K562 (cell line): ENCODE data around the gene PIK3R2. TPM values are rescaled to one million over a fixed set of nuclear protein-coding genes. Genes with fewer than 3 reads are reported as not detected.

Experiments
- ATAC-seq: fragments of 200-7000 bp; cut with Tn5 transposase; 3 replicates; pipeline ENCODE4 v1.9.1; 2020; ENCODE audit warnings: moderate library complexity
- BruUV-seq: library from RNA; stranded (reverse); fragments of 400-500 nt; replicated peaks from 2 replicates; lab custom pipeline; 2021; lab: Mats Ljungman, UMichigan
- CTCF ChIA-PET: fragments of 300-600 bp; formaldehyde crosslinking; extraction: SDS; loops from one replicate; lab custom pipeline; 2021; ENCODE audit warnings: low intra/inter-chr PET ratio; lab: Yijun Ruan, JAX
- POLR2A ChIA-PET: fragments of 300-600, 350-650 bp; sonication (Branson Sonifier 250); formaldehyde crosslinking; extraction: SDS; loops from one replicate; lab custom pipeline; 2021; ENCODE audit warnings: antibody characterized with exemption, inconsistent platforms; lab: Yijun Ruan, JAX
- DNase-seq, 4 experiments: peaks; one replicate each; pipeline versions ENCODE4 v3.0.0 to v3.0.0-alpha.2; 2011 to 2018; ENCODE audit warnings: low spot score in 3 of 4, mixed read lengths in 3 of 4; ENCODE audit errors: extremely low read depth in 1 of 4
- FAIRE-seq: peaks from 2 replicates; lab custom pipeline; 2011; peaks lifted over from hg19 to GRCh38; lab: Jason Lieb, UNC
- H2AFZ ChIP-seq: 2 replicates; pipeline ENCODE4 v1.6.0; 2011; ENCODE audit warnings: low read depth, low read length, control low read depth, inconsistent platforms
- H3K27ac ChIP-seq: fragments of 200-600 bp; 3 replicates; pipeline ENCODE4 v1.8.0; 2011; ENCODE audit warnings: low read depth, mild to moderate bottlenecking, control low read depth, inconsistent platforms, low read length, moderate library complexity, mixed read lengths; ENCODE audit errors: extremely low read depth
- H3K27me3 ChIP-seq, 2 experiments: fragments of 300-600 bp in 1 of 2; 2 replicates in 1 of 2; 3 replicates in 1 of 2; pipeline versions ENCODE4 v1.6.0 to v1.8.0; 2011; ENCODE audit warnings: inconsistent platforms in 2 of 2, low read length in 2 of 2, mild to moderate bottlenecking in 1 of 2, mixed read lengths in 1 of 2, moderate library complexity in 1 of 2; ENCODE audit not compliant: control insufficient read depth in 2 of 2, insufficient read depth in 2 of 2
- H3K36me3 ChIP-seq: fragments of 300-600 bp; 3 replicates; pipeline ENCODE4 v1.8.0; 2011; ENCODE audit warnings: mild to moderate bottlenecking, low read length, inconsistent platforms; ENCODE audit not compliant: control insufficient read depth, insufficient read depth
- H3K4me1 ChIP-seq, 2 experiments: fragments of 200-600 bp in 1 of 2; replicated peaks in 1 of 2; 2 replicates in 1 of 2; 3 replicates in 1 of 2; pipeline versions ENCODE4 v1.5.1 to v1.8.0; 2011; ENCODE audit warnings: inconsistent platforms in 2 of 2, low read length in 2 of 2, mild to moderate bottlenecking in 1 of 2, mixed read lengths in 1 of 2, moderate library complexity in 1 of 2; ENCODE audit not compliant: control insufficient read depth in 2 of 2, insufficient read depth in 2 of 2
- H3K4me2 ChIP-seq: 2 replicates; pipeline ENCODE4 v1.6.1; 2011; ENCODE audit warnings: low read length, control low read depth, inconsistent platforms, mixed read lengths; ENCODE audit not compliant: insufficient read depth
- H3K4me3 ChIP-seq: fragments of 200-600 bp; sonication (generic), shearing (Covaris generic); 2 replicates; pipeline ENCODE4 v1.5.1; 2016; ENCODE audit warnings: control low read depth, inconsistent platforms
- H3K79me2 ChIP-seq: fragments of 200-600 bp; 3 replicates; pipeline ENCODE4 v1.8.0; 2011; ENCODE audit warnings: low read length, inconsistent platforms; ENCODE audit not compliant: control insufficient read depth, insufficient read depth
- H3K9ac ChIP-seq, 2 experiments: 2 replicates each; pipeline versions ENCODE4 v1.6.0 to v1.6.1; 2011; ENCODE audit warnings: low read depth in 2 of 2, low read length in 2 of 2, control low read depth in 1 of 2, inconsistent platforms in 1 of 2, mild to moderate bottlenecking in 1 of 2, mixed read lengths in 1 of 2; ENCODE audit not compliant: insufficient read depth in 1 of 2
- H3K9me1 ChIP-seq: one replicate; pipeline ENCODE4 v1.6.0; 2011; ENCODE audit warnings: inconsistent platforms, mild to moderate bottlenecking, low read length, moderate library complexity; ENCODE audit not compliant: control insufficient read depth, insufficient read depth
- H3K9me3 ChIP-seq: replicated peaks from 2 replicates; pipeline ENCODE4 v1.5.1; 2011; ENCODE audit warnings: low read depth, low read length, inconsistent platforms; ENCODE audit not compliant: control insufficient read depth, insufficient read depth
- H4K20me1 ChIP-seq: replicated peaks from 2 replicates; pipeline ENCODE4 v1.6.1; 2011; ENCODE audit warnings: low read length, inconsistent platforms, mixed read lengths; ENCODE audit not compliant: control insufficient read depth, insufficient read depth
- FOSL1 ChIP-seq: fragments of 200-800 bp; sonication (Bioruptor generic); conservative IDR thresholded peaks from 2 replicates; pipeline ENCODE4 v1.6.1; 2016; ENCODE audit warnings: missing genetic modification characterization, missing compliant biosample characterization
- MXI1 ChIP-seq: IDR thresholded peaks from 2 replicates; pipeline ENCODE4 v1.6.1; 2011; ENCODE audit warnings: low read depth, mild to moderate bottlenecking, improper control_type of control experiment, low read length
- MYBL2 ChIP-seq, 2 experiments: fragments of 450-650 bp in 1 of 2; sonication (generic) in 1 of 2; formaldehyde crosslinking in 1 of 2; IDR thresholded peaks; 2 replicates each; pipeline versions ENCODE4 v1.6.1 to v1.8.1; 2017 to 2022; ENCODE audit warnings: borderline replicate concordance in 1 of 2, inconsistent platforms in 1 of 2, low read depth in 1 of 2, mild to moderate bottlenecking in 1 of 2, missing genetic modification reagents in 1 of 2, moderate library complexity in 1 of 2
- NFRKB ChIP-seq: fragments of 450-650 bp; IDR thresholded peaks from 2 replicates; pipeline ENCODE4 v1.6.1; 2016; ENCODE audit warnings: low read depth
- PCBP2 ChIP-seq: fragments of 200-400 bp; formaldehyde crosslinking; IDR thresholded peaks from 2 replicates; pipeline ENCODE4 v1.6.1; 2018; ENCODE audit warnings: low read length, low read depth, mild to moderate bottlenecking, moderate library complexity; ENCODE audit not compliant: poor library complexity, severe bottlenecking
- PKNOX1 ChIP-seq: fragments of 450-650 bp; IDR thresholded peaks from 2 replicates; pipeline ENCODE4 v1.6.1; 2016
- POLR2B ChIP-seq: fragments of 450-650 bp; IDR thresholded peaks from 2 replicates; pipeline ENCODE4 v1.6.1; 2018; ENCODE audit warnings: low read depth; ENCODE audit not compliant: partially characterized antibody
- RBM15 ChIP-seq: fragments of 200-400 bp; formaldehyde crosslinking; IDR thresholded peaks from 2 replicates; pipeline ENCODE4 v1.6.1; 2018; ENCODE audit warnings: mild to moderate bottlenecking, low read length, moderate library complexity; ENCODE audit not compliant: insufficient read depth
- RUNX1 ChIP-seq: sonication (generic); IDR thresholded peaks from 2 replicates; pipeline ENCODE4 v1.6.1; 2016; ENCODE audit warnings: antibody characterized with exemption, low read depth
- SMARCE1 ChIP-seq: fragments of 450-650 bp; IDR thresholded peaks from 2 replicates; pipeline ENCODE4 v1.7.1; 2016; ENCODE audit warnings: mild to moderate bottlenecking
- SPI1 ChIP-seq: IDR thresholded peaks from 2 replicates; pipeline ENCODE4 v1.6.1; 2011; ENCODE audit warnings: low read depth, low read length, control low read depth, borderline replicate concordance
- STAT5A ChIP-seq: IDR thresholded peaks from 2 replicates; pipeline ENCODE4 v1.6.1; 2012; ENCODE audit warnings: low read length, inconsistent platforms, borderline replicate concordance
- STAT5B ChIP-seq: fragments of 250-450 bp; sonication (Bioruptor Pico); IDR thresholded peaks from 2 replicates; pipeline ENCODE4 v1.8.0; 2021; ENCODE audit warnings: mild to moderate bottlenecking, inconsistent platforms
- ZBTB1 ChIP-seq: sonication (generic); formaldehyde crosslinking; IDR thresholded peaks from 2 replicates; pipeline ENCODE4 v1.8.1; 2023; ENCODE audit warnings: missing genetic modification reagents, low read depth, mild to moderate bottlenecking, borderline replicate concordance
- ZBTB11 ChIP-seq, 3 experiments: fragments of 200-800 bp in 1 of 3; fragments of 250-450 bp in 1 of 3; fragments of 450-650 bp in 1 of 3; sonication (Bioruptor Pico) in 1 of 3; sonication (Bioruptor generic) in 1 of 3; formaldehyde crosslinking in 1 of 3; IDR thresholded peaks; 2 replicates each; pipeline versions ENCODE4 v1.6.1 to v1.8.0; 2016 to 2022; ENCODE audit warnings: mild to moderate bottlenecking in 2 of 3, missing genetic modification characterization in 2 of 3, missing compliant biosample characterization in 1 of 3, moderate library complexity in 1 of 3
- ZNF253 ChIP-seq: fragments of 250-450 bp; sonication (Bioruptor Pico); conservative IDR thresholded peaks from 2 replicates; pipeline ENCODE4 v1.6.1; 2021; ENCODE audit warnings: mild to moderate bottlenecking
- WGBS: fragments of 100-300 bp; shearing (Covaris generic); methylation state at CpG from one replicate; pipeline ENCODE4 v1.1.6; 2016; ENCODE audit warnings: low coverage, mixed read lengths; ENCODE audit not compliant: insufficient coverage; ENCODE audit errors: missing lambda C conversion rate; 5-methylcytosine and 5-hydroxymethylcytosine counted together
- in situ Hi-C: fragments of 300-500 bp; cut with MboI; formaldehyde crosslinking; loops from 4 replicates; pipeline ENCODE4 v1.15.0; 2018; ENCODE audit warnings: inconsistent platforms, mixed read lengths
- intact Hi-C: fragments of 100-400 bp; cut with micrococcal nuclease; formaldehyde crosslinking; loops from 2 replicates; pipeline ENCODE4 v1.14.2; 2022
- polyA plus RNA-seq, 8 experiments: library from polyadenylated mRNA; depleted of rRNA in 4 of 8; stranded (reverse) in 5 of 8; unstranded in 3 of 8; fragments of >200 nt; fragmentation: Nextera tagmentation in 2 of 8; fragmentation: Illumina TruSeq in 1 of 8; extraction: Ambion mirVana in 2 of 8; extraction: Trizol in 1 of 8; gene quantifications; 2 replicates each; pipeline versions ENCODE4 v1.2.1 to v1.2.3, GENCODE V29; 2011 to 2014; ENCODE audit warnings: inconsistent platforms in 1 of 8, missing spikeins in 1 of 8
- total RNA-seq, 7 experiments: library from RNA; depleted of rRNA in 6 of 7; stranded (reverse); fragments of >200 nt in 6 of 7; fragmentation: Illumina TruSeq in 2 of 7; extraction: Trizol in 2 of 7; gene quantifications; 2 replicates each; pipeline versions ENCODE4 v1.2.1 to v1.2.3, GENCODE V29; 2011 to 2021; ENCODE audit warnings: low replicate concordance in 1 of 7

PIK3R2 gene
- total and polyA plus RNA-seq, 9 of the 15 experiments (the other 6 are each of a cell fraction or from before 2014, with no cell fraction given), result 0.39 to 37.9 (median 5.3) TPM

- Histone ChIP-seq H3K4me3 (no peak overlapping the region), H3K4me1 (peaks cover 3 to 17% of the 10 kb centered on the region in 2 experiments; a peak in 3 of 5 replicates), H3K36me3 (no peaks in the 10 kb centered on the region), H3K27ac (no peak overlapping the region), H4K20me1 (no peaks in the 10 kb centered on the region), H3K9ac (peak overlapping the region; percentile 11 to 22; a peak in 2 of 4 replicates), H3K27me3 (no peaks in the 10 kb centered on the region; a peak in 1 of 5 replicates), H3K9me3 (no peaks in the 10 kb centered on the region), H3K4me2 (no peak overlapping the region), H3K9me1 (no peaks in the 10 kb centered on the region), H2AFZ (peak overlapping the region; percentile 73), H3K79me2 (no peaks in the 10 kb centered on the region)
- CTCF ChIA-PET, result no interaction called here
- no TSS peak for BruUV-seq
- DNase-seq, result no peak
- intact Hi-C loops (no loop called here), in situ Hi-C loops (loop anchor here (5.0 kb wide), 1 partner anchor 187 kb away; no protein-coding TSS in a partner anchor)
- WGBS, result 44% methylated on average over 7 of the region's 7 CpGs
- peak; percentile 58 for ATAC-seq
- no peak for FAIRE-seq
- POLR2A ChIA-PET, result interaction anchor here (1.0 kb wide), 2 partner anchors 9 to 10 kb away, joined by 4 to 5 read pairs; no protein-coding TSS in a partner anchor
- no peak for TF ChIP-seq MYBL2 (IDR thresholded peaks at IDR 0.05; ENCODE audit: low read depth)
- TF ChIP-seq MYBL2 (CRISPR knock-in tag; IDR thresholded peaks at IDR 0.05; ENCODE audit: borderline replicate concordance), result no peak
- TF ChIP-seq NFRKB, result no peak
- TF ChIP-seq ZNF253 (CRISPR knock-in tag), result no peak
- TF ChIP-seq RUNX1, result no peak
- TF ChIP-seq SMARCE1, result peak; percentile 41; the same call in 1 of the 2 replicates
- TF ChIP-seq ZBTB1, result no peak
- TF ChIP-seq RBM15, result no peak
- TF ChIP-seq MXI1, result no peak
- no peak for TF ChIP-seq PCBP2
- TF ChIP-seq STAT5A, result no peak
- no peak for TF ChIP-seq STAT5B (CRISPR knock-in tag)
- TF ChIP-seq FOSL1, result peak; percentile 70
- 0 out of 2 replicates have a peak, but pooled peaks have one; percentile 8 for TF ChIP-seq SPI1
- no peak for TF ChIP-seq POLR2B
- TF ChIP-seq PKNOX1, result peak; percentile 84
- TF ChIP-seq ZBTB11 (CRISPR knock-in tag; IDR thresholded peaks at IDR 0.05), result no peak
These were observed 61.9 kb downstream of the PIK3R2 start for GRCh38 chr19:18214779-18215433.
